Fibroblast of the conjunctiva (primary cell): ENCODE measurements around the gene CACNA1C.
"Not testable (repeated sequence)": the region's sequence is repeated elsewhere in the genome, so short reads cannot be mapped to it uniquely, and the experiment has no call there.

Experiments used
- DNase-seq: peaks from one replicate; pipeline ENCODE4 v3.0.0-alpha.2; 2010; ENCODE audit warnings: low read depth

CACNA1C gene

GRCh38 chr12:2488131-2488530, 435.3 kb downstream of the CACNA1C start:
- DNase-seq: no peak

- DNase-seq: no peak
These were observed 435.8 kb downstream of the CACNA1C start for GRCh38 chr12:2488596-2488995.

- DNase-seq: no peak
These were observed 436.5 kb downstream of the CACNA1C start for GRCh38 chr12:2489275-2489674.

GRCh38 chr12:2490831-2491230, 438.0 kb downstream of the CACNA1C start:
- DNase-seq: no peak

- not testable (repeated sequence) for DNase-seq
These were observed 438.6 kb downstream of the CACNA1C start for GRCh38 chr12:2491349-2491748.

- no peak for DNase-seq
These were observed 439.4 kb downstream of the CACNA1C start for GRCh38 chr12:2492236-2492635.

- no peak for DNase-seq
These were observed 440.3 kb downstream of the CACNA1C start for GRCh38 chr12:2493086-2493485.

- DNase-seq: no peak
These were observed 441.9 kb downstream of the CACNA1C start for GRCh38 chr12:2494486-2495192.

GRCh38 chr12:2495417-2496112, 442.8 kb downstream of the CACNA1C start:
- no peak for DNase-seq

GRCh38 chr12:2498964-2499500, 446.2 kb downstream of the CACNA1C start:
- DNase-seq: no peak

- DNase-seq: no peak
These were observed 448.8 kb downstream of the CACNA1C start for GRCh38 chr12:2501464-2502191.

- no peak for DNase-seq
These were observed 450.2 kb downstream of the CACNA1C start for GRCh38 chr12:2503036-2503435.

- DNase-seq: no peak
These were observed 451.0 kb downstream of the CACNA1C start for GRCh38 chr12:2503762-2504161.

GRCh38 chr12:2504577-2504976, 451.8 kb downstream of the CACNA1C start:
- DNase-seq: no peak

- DNase-seq: no peak
These were observed 455.0 kb downstream of the CACNA1C start for GRCh38 chr12:2507814-2508213.

- DNase-seq: no peak
These were observed 456.4 kb downstream of the CACNA1C start for GRCh38 chr12:2509137-2509536.

- DNase-seq: no peak
These were observed 457.3 kb downstream of the CACNA1C start for GRCh38 chr12:2510045-2510444.

- no peak for DNase-seq
These were observed 460.6 kb downstream of the CACNA1C start for GRCh38 chr12:2513141-2514037.

GRCh38 chr12:2514038-2514340, 461.2 kb downstream of the CACNA1C start:
- DNase-seq: no peak

- DNase-seq: no peak
These were observed 468.0 kb downstream of the CACNA1C start for GRCh38 chr12:2520722-2521246.

GRCh38 chr12:2523317-2523716, 470.5 kb downstream of the CACNA1C start:
- DNase-seq: no peak

GRCh38 chr12:2523844-2524243, 471.1 kb downstream of the CACNA1C start:
- DNase-seq: no peak
